ENCODE data around the gene PAIP2. TPM values are rescaled to one million over a fixed set of nuclear protein-coding genes. Genes with fewer than 3 reads are reported as not detected.

PAIP2 gene
- polyA plus RNA-seq (2012; rRNA removed) = 52.9 and 73.2 TPM in 2 replicates
- polyA plus RNA-seq (2012; cell fraction: cytosol; rRNA removed) = 83.4 and 100 TPM in 2 replicates
- polyA plus RNA-seq (2012; cell fraction: nucleus; rRNA removed) = 22.7 and 35.1 TPM in 2 replicates

- peaks cover 49% of the 10 kb centered on the region for H3K79me2 ChIP-seq (ENCODE audit: insufficient read depth)
- TF ChIP-seq MAX (IDR thresholded peaks at IDR 0.05; ENCODE audit: low read depth) (peak; percentile 92), RCOR1 (IDR thresholded peaks at IDR 0.05; ENCODE audit: low read length) (peak; percentile 42; the same call in 1 of the 2 replicates), YY1 (IDR thresholded peaks at IDR 0.05; ENCODE audit: low read depth) (no peak), CHD2 (IDR thresholded peaks at IDR 0.05; ENCODE audit: low read length, partially characterized antibody) (peak; percentile 85), MEF2A (IDR thresholded peaks at IDR 0.05; ENCODE audit: borderline replicate concordance, low read depth) (no peak), USF1 (IDR thresholded peaks at IDR 0.05; ENCODE audit: borderline replicate concordance, low read depth) (peak; percentile 49; the same call in 1 of the 2 replicates), JUND (IDR thresholded peaks at IDR 0.05) (no peak), FOSL2 (IDR thresholded peaks at IDR 0.05; ENCODE audit: borderline replicate concordance, low read depth) (no peak), USF2 (IDR thresholded peaks at IDR 0.05; ENCODE audit: borderline replicate concordance, low read depth, low read length) (0 out of 2 replicates have a peak, but pooled peaks have one; percentile 50), RAD21 (IDR thresholded peaks at IDR 0.05; ENCODE audit: low read length) (peak; percentile 56), RXRA (IDR thresholded peaks at IDR 0.05; ENCODE audit: borderline replicate concordance, low read depth) (no peak), GABPA (IDR thresholded peaks at IDR 0.05; ENCODE audit: low read depth) (peak; percentile 85), POLR2AphosphoS5 (IDR thresholded peaks at IDR 0.05; ENCODE audit: low read depth, low read length) (peak; percentile 89), NRF1 (IDR thresholded peaks at IDR 0.05; ENCODE audit: low read depth, low read length) (peak; percentile 98), MXI1 (IDR thresholded peaks at IDR 0.05; ENCODE audit: low read depth, low read length) (peak; percentile 99), FOXJ3 (CRISPR knock-in tag; IDR thresholded peaks at IDR 0.05) (no peak), TEAD4 (IDR thresholded peaks at IDR 0.05; ENCODE audit: borderline replicate concordance, insufficient read depth) (no peak), PBX3 (IDR thresholded peaks at IDR 0.05) (peak; percentile 56; the same call in 1 of the 2 replicates), ZBTB33 (IDR thresholded peaks at IDR 0.05; ENCODE audit: borderline replicate concordance, low read depth) (0 out of 2 replicates have a peak, but pooled peaks have one; percentile 10), GATA2 (CRISPR knock-in tag; IDR thresholded peaks at IDR 0.05) (no peak; the same call in 1 of the 2 replicates), SIN3A (IDR thresholded peaks at IDR 0.05; ENCODE audit: borderline replicate concordance, low read depth, low read length) (peak; percentile 94), TAF1 (IDR thresholded peaks at IDR 0.05; ENCODE audit: borderline replicate concordance, low read depth, low read length) (peak; percentile 72; the same call in 1 of the 2 replicates), ELF1 (IDR thresholded peaks at IDR 0.05) (peak; percentile 72), EZH2phosphoT487 (IDR thresholded peaks at IDR 0.05; ENCODE audit: borderline replicate concordance, low read depth) (no peak), NFIC (IDR thresholded peaks at IDR 0.05; ENCODE audit: borderline replicate concordance) (no peak), TCF12 (IDR thresholded peaks at IDR 0.05) (0 out of 2 replicates have a peak, but pooled peaks have one; percentile 5), EP300 (IDR thresholded peaks at IDR 0.05; ENCODE audit: borderline replicate concordance in 1 of 2, low read depth in 1 of 2, low read length in 1 of 2) (peak in 1 of 2 experiments; percentile 40; a peak in 1 of 4 replicates)
Measured at GRCh38 chr5:139341689-139342422, at the start of gene PAIP2. Gene PAIP2 (plus strand): TSS chr5:139341854. CDS start chr5:139363785, 21,931 bp downstream.

More at GRCh38 chr5:139341689-139342422, at the start of gene PAIP2:
- Histone ChIP-seq H4K20me1 (ENCODE audit: insufficient read depth) (peaks cover 46% of the 10 kb centered on the region), H2AFZ (ENCODE audit: low read depth) (peak within 1 kb of the TSS; percentile 51; the same call in 1 of the 2 replicates), H3K4me3 (ENCODE audit: low read depth in 2 of 2, low read length in 1 of 2) (peak within 1 kb of the TSS; percentile 93 to 96), H3K4me2 (peak within 1 kb of the TSS; percentile 97), H3K9me2 (no peaks in the 10 kb centered on the region), H3K4me1 (ENCODE audit: control insufficient read depth in 1 of 2, insufficient read depth in 2 of 2, low read depth in 1 of 2, low read length in 1 of 2) (peaks cover 0 to 5% of the 10 kb centered on the region in 2 experiments; a peak in 2 of 4 replicates), H3K9ac (peak within 1 kb of the TSS; percentile 100), H3K9me3 (no peaks in the 10 kb centered on the region), H3K27me3 (ENCODE audit: insufficient read depth) (no peaks in the 10 kb centered on the region), H3K36me3 (replicated peaks in 1 of 2; ENCODE audit: control insufficient read depth in 1 of 2, insufficient read depth in 2 of 2, low read length in 1 of 2) (peaks cover 0 to 7% of the 10 kb centered on the region in 2 experiments), H3K27ac (ENCODE audit: low read depth in 2 of 2, low read length in 1 of 2) (peak within 1 kb of the TSS; percentile 96 to 99), H3F3A (replicated peaks; ENCODE audit: insufficient read depth) (peaks cover 23% of the 10 kb centered on the region)
- 0% methylated on average over 47 of the region's 66 CpGs for WGBS (ENCODE audit: low lambda C conversion rate)
- DNase-seq = peak; percentile 93
- ChIA-PET POLR2A (interaction anchor here (0.5 to 1.8 kb wide), 17 partner anchors 32 to 1164 kb away, joined by 3 to 34 read pairs (median 3); partner anchors contain the start of genes HSPA9, MATR3 and UBE2D2), CTCF (interaction anchor here (0.7 to 2.1 kb wide), 15 partner anchors 10 to 762 kb away, joined by 3 to 14 read pairs (median 4); partner anchors contain the start of gene MATR3)

Data from SK-N-SH (cell line).